CD14-positive monocyte (primary cell): ENCODE measurements around the gene DUS3L. TPM values are rescaled to one million over a fixed set of nuclear protein-coding genes. Genes with fewer than 3 reads are reported as not detected.

Experiments
- DNase-seq, 3 donors: peaks; one replicate each; pipeline ENCODE4 v3.0.0-alpha.2; 2011 to 2022
- H2AFZ ChIP-seq: 2 replicates; pipeline ENCODE4 v1.6.0; 2012; ENCODE audit warnings: mild to moderate bottlenecking, low read depth, low read length, inconsistent platforms; ENCODE audit not compliant: insufficient read depth, poor library complexity, severe bottlenecking
- H3K27ac ChIP-seq, 2 donors: 1 replicate in 1 of 2; 2 replicates in 1 of 2; pipeline ENCODE4 v1.5.1; 2012 to 2013; ENCODE audit warnings: low read length in 2 of 2, control low read depth in 1 of 2, inconsistent platforms in 1 of 2, low read depth in 1 of 2, mild to moderate bottlenecking in 1 of 2
- H3K27me3 ChIP-seq, 2 donors: one replicate each; pipeline versions ENCODE4 v1.6.0 to v1.6.1; 2011 to 2013; ENCODE audit warnings: low read length in 2 of 2; ENCODE audit not compliant: control insufficient read depth in 2 of 2, insufficient read depth in 2 of 2
- H3K36me3 ChIP-seq, 2 donors: replicated peaks in 1 of 2; 1 replicate in 1 of 2; 2 replicates in 1 of 2; pipeline versions ENCODE4 v1.5.1 to v1.6.1; 2012 to 2013; ENCODE audit warnings: low read length in 2 of 2, control low read depth in 1 of 2, inconsistent platforms in 1 of 2, mild to moderate bottlenecking in 1 of 2; ENCODE audit not compliant: insufficient read depth in 2 of 2, control insufficient read depth in 1 of 2
- H3K4me1 ChIP-seq, 2 donors: 1 replicate in 1 of 2; 2 replicates in 1 of 2; pipeline versions ENCODE4 v1.5.1 to v1.6.1; 2012 to 2013; ENCODE audit warnings: low read length in 2 of 2, control low read depth in 1 of 2, inconsistent platforms in 1 of 2, mild to moderate bottlenecking in 1 of 2, moderate library complexity in 1 of 2; ENCODE audit not compliant: insufficient read depth in 2 of 2, control insufficient read depth in 1 of 2
- H3K4me2 ChIP-seq: replicated peaks from 2 replicates; pipeline ENCODE3; 2012; ENCODE audit warnings: low read length, moderate library complexity, mild to moderate bottlenecking; ENCODE audit not compliant: poor library complexity, severe bottlenecking; ENCODE audit errors: extremely low read depth
- H3K4me3 ChIP-seq, 3 experiments: fragments of 200-600 bp in 1 of 3; sonication (generic) in 1 of 3; replicated peaks in 1 of 3; 1 replicate in 2 of 3; 2 replicates in 1 of 3; pipeline ENCODE4 v1.5.1; 2011 to 2013; ENCODE audit warnings: low read length in 3 of 3, mild to moderate bottlenecking in 3 of 3, control low read depth in 2 of 3, low read depth in 2 of 3, inconsistent platforms in 1 of 3, moderate library complexity in 1 of 3
- H3K79me2 ChIP-seq: 2 replicates; pipeline ENCODE4 v1.6.0; 2012; ENCODE audit warnings: mild to moderate bottlenecking, control low read depth, inconsistent platforms, low read length, moderate library complexity; ENCODE audit not compliant: insufficient read depth
- H3K9ac ChIP-seq: 2 replicates; pipeline ENCODE4 v1.6.0; 2017; ENCODE audit warnings: low read length, mild to moderate bottlenecking; ENCODE audit not compliant: insufficient read depth, poor library complexity, severe bottlenecking
- H3K9me3 ChIP-seq, 2 donors: replicated peaks in 1 of 2; 1 replicate in 1 of 2; 2 replicates in 1 of 2; pipeline versions ENCODE4 v1.5.1 to v1.6.1; 2012 to 2013; ENCODE audit warnings: low read length in 2 of 2, control low read depth in 1 of 2; ENCODE audit not compliant: control insufficient read depth in 1 of 2, insufficient read depth in 1 of 2
- H4K20me1 ChIP-seq: 2 replicates; pipeline ENCODE4 v1.6.0; 2012; ENCODE audit warnings: mild to moderate bottlenecking, low read length, control low read depth, moderate library complexity; ENCODE audit not compliant: insufficient read depth
- H3K27ac Mint-ChIP-seq, 7 donors: one replicate each; pipeline ENCODE4 v1.8.0; 2020; ENCODE audit warnings: mild to moderate bottlenecking in 7 of 7, mixed read lengths in 7 of 7, moderate library complexity in 6 of 7, inconsistent platforms in 2 of 7
- H3K27me3 Mint-ChIP-seq, 3 donors: one replicate each; pipeline ENCODE4 v1.8.0; 2021 to 2022; ENCODE audit warnings: low read depth in 3 of 3, mild to moderate bottlenecking in 3 of 3, mixed read lengths in 3 of 3, moderate library complexity in 3 of 3, inconsistent platforms in 1 of 3
- H3K36me3 Mint-ChIP-seq, 2 donors: one replicate each; pipeline ENCODE4 v1.8.0; 2020; ENCODE audit warnings: mixed read lengths in 2 of 2, inconsistent platforms in 1 of 2, mild to moderate bottlenecking in 1 of 2
- H3K4me1 Mint-ChIP-seq: one replicate; pipeline ENCODE4 v1.8.0; 2020; ENCODE audit warnings: mild to moderate bottlenecking, mixed read lengths
- H3K4me3 Mint-ChIP-seq, 2 donors: one replicate each; pipeline ENCODE4 v1.8.0; 2020; ENCODE audit warnings: mild to moderate bottlenecking in 2 of 2, mixed read lengths in 2 of 2, moderate library complexity in 1 of 2
- H3K9me3 Mint-ChIP-seq, 7 donors: one replicate each; pipeline ENCODE4 v1.8.0; 2020 to 2022; ENCODE audit warnings: mixed read lengths in 7 of 7, mild to moderate bottlenecking in 6 of 7, moderate library complexity in 6 of 7, inconsistent platforms in 2 of 7
- WGBS: methylation state at CpG from one replicate; pipeline ENCODE4 v1.1.5; 2013; ENCODE audit warnings: missing lambda C conversion rate; ENCODE audit not compliant: insufficient coverage; 5-methylcytosine and 5-hydroxymethylcytosine counted together
- intact Hi-C, 2 donors: fragments of 100-400 bp; cut with micrococcal nuclease; formaldehyde crosslinking; loops; one replicate each; pipeline versions ENCODE4 v1.15.0 to v1.15.1; 2023
- polyA plus RNA-seq, 3 donors: library from polyadenylated mRNA; depleted of rRNA in 1 of 3; unstranded in 2 of 3; stranded (reverse) in 1 of 3; fragments of 300-500 nt in 2 of 3; fragments of >200 nt in 1 of 3; fragmentation: Illumina TruSeq in 2 of 3; gene quantifications; 1 replicate in 2 of 3; 2 replicates in 1 of 3; pipeline ENCODE4 v1.2.3, GENCODE V29; 2012 to 2021
- TF ChIP-seq, protein P1 (sequence below): fragments of 200-600 bp; IDR thresholded peaks from one replicate; pipeline ENCODE4 v1.8.0; 2022; ENCODE audit warnings: antibody characterized with exemption, mild to moderate bottlenecking

DUS3L gene
- polyA plus RNA-seq, 3 donors = 17.4 to 40.2 (median 23.4) TPM

DNA sequence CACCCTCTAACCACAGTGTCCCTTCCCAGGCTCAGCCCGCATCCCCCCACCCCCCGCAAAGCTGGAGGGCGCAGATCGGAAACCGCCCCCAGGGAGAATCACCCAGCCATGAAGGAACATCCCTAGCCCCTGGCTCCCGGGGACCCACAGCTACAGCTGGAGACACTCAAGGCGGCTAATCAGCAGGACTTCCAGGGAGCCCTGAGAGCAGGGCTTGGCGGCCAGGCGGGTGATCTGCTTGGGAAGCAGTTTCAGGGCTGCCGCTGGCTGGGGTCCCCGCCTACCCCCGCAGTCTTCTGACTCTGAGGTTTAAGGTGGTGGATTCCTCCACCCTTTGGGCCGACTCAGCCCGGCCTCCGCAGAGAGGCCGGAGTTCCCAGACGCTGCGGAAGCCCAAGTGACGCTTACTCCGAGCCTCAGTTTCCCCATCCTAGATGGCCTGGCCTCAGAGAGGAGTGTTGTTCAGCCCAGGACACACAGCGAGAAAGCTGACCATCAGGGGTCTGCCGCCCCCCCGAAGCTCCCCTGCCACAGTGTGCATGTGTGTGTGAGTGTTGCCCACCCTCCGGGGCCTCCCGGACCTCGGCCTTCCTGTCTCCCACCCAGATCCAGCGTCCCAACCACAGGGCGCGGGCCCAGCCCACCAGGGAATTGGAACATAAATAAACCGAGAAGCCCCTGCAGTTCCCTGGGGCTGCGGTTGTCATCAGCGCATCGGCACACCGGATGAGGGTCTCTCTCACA, 38.8 kb upstream of the DUS3L start:
- Mint-ChIP-seq H3K27ac (no peak overlapping the region), H3K4me1 (peaks cover 18% of the 10 kb centered on the region), H3K4me3 (no peak overlapping the region), H3K36me3 (no peaks in the 10 kb centered on the region), H3K9me3 (peaks cover 2 to 15% (median 9%) of the 10 kb centered on the region in 7 donors), H3K27me3 (peaks cover 13 to 36% (median 23%) of the 10 kb centered on the region in 3 donors)
- intact Hi-C loops = no loop called here
- H3K27ac ChIP-seq = no peak overlapping the region
- H4K20me1 ChIP-seq = no peaks in the 10 kb centered on the region
- H3K79me2 ChIP-seq = no peaks in the 10 kb centered on the region
- H3K9ac ChIP-seq = no peak overlapping the region
- no peaks in the 10 kb centered on the region for H3K36me3 ChIP-seq
- peaks cover 0 to 19% of the 10 kb centered on the region in 2 donors for H3K27me3 ChIP-seq
- 83% methylated on average over 19 of the region's 34 CpGs for WGBS
- H2AFZ ChIP-seq = no peak overlapping the region
- H3K9me3 ChIP-seq = peaks cover 0 to 5% of the 10 kb centered on the region in 2 donors
- H3K4me3 ChIP-seq = no peak overlapping the region
- DNase-seq = no peak
- peaks cover 19 to 26% of the 10 kb centered on the region in 2 donors for H3K4me1 ChIP-seq
- TF ChIP-seq, protein P1, sequence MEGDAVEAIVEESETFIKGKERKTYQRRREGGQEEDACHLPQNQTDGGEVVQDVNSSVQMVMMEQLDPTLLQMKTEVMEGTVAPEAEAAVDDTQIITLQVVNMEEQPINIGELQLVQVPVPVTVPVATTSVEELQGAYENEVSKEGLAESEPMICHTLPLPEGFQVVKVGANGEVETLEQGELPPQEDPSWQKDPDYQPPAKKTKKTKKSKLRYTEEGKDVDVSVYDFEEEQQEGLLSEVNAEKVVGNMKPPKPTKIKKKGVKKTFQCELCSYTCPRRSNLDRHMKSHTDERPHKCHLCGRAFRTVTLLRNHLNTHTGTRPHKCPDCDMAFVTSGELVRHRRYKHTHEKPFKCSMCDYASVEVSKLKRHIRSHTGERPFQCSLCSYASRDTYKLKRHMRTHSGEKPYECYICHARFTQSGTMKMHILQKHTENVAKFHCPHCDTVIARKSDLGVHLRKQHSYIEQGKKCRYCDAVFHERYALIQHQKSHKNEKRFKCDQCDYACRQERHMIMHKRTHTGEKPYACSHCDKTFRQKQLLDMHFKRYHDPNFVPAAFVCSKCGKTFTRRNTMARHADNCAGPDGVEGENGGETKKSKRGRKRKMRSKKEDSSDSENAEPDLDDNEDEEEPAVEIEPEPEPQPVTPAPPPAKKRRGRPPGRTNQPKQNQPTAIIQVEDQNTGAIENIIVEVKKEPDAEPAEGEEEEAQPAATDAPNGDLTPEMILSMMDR = no peak
- no peak overlapping the region for H3K4me2 ChIP-seq

DNA sequence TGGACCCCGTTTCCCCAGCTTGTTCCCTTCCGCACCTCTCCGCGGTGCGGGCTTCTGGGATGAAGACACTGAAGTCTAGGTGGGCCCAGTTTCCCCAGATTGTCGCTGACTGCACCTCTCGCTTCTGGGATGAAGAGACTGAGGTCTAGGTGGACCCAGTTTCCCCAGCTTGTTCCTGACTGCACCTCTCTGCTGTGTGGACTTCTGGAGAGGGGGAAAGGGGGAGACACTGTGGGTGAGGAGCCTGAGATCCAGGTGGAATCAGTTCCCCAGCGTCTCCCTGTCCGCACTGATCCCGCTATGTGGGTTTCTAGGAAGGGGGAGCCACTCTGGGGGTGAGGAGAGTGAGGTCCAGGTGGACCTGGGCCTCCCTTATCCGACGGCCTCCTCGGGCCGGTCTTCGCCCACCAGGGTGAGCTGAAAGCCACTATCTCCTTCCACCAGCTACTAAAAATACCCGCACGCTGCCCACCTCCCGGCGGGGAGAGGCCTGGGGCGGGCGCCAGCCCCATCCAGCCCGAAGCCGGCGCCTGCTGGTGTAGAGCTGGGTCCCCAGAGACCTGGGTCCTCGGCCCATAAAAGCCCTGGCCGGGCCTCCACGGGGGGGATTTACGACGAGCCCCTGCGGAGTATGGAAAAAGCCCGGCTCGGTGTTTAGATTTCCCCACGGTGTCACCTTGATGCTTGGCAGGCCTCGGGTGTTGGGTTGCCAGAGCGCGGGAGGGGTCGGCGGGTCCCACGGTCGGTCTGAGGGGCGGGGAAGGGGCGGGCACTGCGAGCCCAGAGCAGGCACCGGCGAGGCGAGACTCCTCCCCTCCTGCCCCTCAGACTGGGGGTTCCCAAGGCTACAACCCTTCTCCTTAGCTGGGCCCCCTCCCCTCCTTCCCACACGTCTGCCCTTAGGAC, 38.0 kb upstream of the DUS3L start:
- no peak for DNase-seq
- Mint-ChIP-seq H3K36me3 (no peaks in the 10 kb centered on the region), H3K9me3 (peaks cover 2 to 15% (median 9%) of the 10 kb centered on the region in 7 donors), H3K27ac (peak overlapping the region in 6 of 7 donors; percentile 65 to 95 (median 84)), H3K4me3 (peak overlapping the region; percentile 83 to 87), H3K4me1 (peaks cover 18% of the 10 kb centered on the region), H3K27me3 (peaks cover 13 to 38% (median 23%) of the 10 kb centered on the region in 3 donors)
- H4K20me1 ChIP-seq = no peaks in the 10 kb centered on the region
- no peaks in the 10 kb centered on the region for H3K79me2 ChIP-seq
- peaks cover 0 to 19% of the 10 kb centered on the region in 2 donors for H3K27me3 ChIP-seq
- peak overlapping the region; percentile 81 for H2AFZ ChIP-seq
- TF ChIP-seq, protein P1 = no peak
- H3K9ac ChIP-seq = peak overlapping the region; percentile 56
- H3K4me1 ChIP-seq = peaks cover 19 to 26% of the 10 kb centered on the region in 2 donors
- no peaks in the 10 kb centered on the region for H3K36me3 ChIP-seq
- peak overlapping the region; percentile 66 for H3K4me2 ChIP-seq
- peak overlapping the region; percentile 21 to 70 (median 41) for H3K4me3 ChIP-seq
- peak overlapping the region; percentile 58 to 73 for H3K27ac ChIP-seq
- intact Hi-C loops = no loop called here
- WGBS = 1% methylated on average over 42 of the region's 47 CpGs
- H3K9me3 ChIP-seq = peaks cover 0 to 5% of the 10 kb centered on the region in 2 donors
